ENCODE data around the gene UBE2G1.

- TF ChIP-seq NFIC (IDR thresholded peaks at IDR 0.05; ENCODE audit: low read depth, low read length) (no peak), EGR1 (IDR thresholded peaks at IDR 0.05; ENCODE audit: borderline replicate concordance in 1 of 2, low read depth in 2 of 2, low read length in 2 of 2) (no peak), SMAD1 (IDR thresholded peaks at IDR 0.05; ENCODE audit: low read depth, partially characterized antibody) (no peak), CTCF (IDR thresholded peaks at IDR 0.05 in 2 of 3, conservative IDR thresholded peaks at IDR 0.05 in 1 of 3; ENCODE audit: control insufficient read depth in 2 of 3, extremely low read depth in 1 of 3, insufficient read depth in 1 of 3, low read depth in 3 of 3, low read length in 3 of 3) (no peak), TAF1 (IDR thresholded peaks at IDR 0.05; ENCODE audit: borderline replicate concordance, low read depth, low read length) (no peak), BCL3 (IDR thresholded peaks at IDR 0.05; ENCODE audit: borderline replicate concordance, insufficient read depth, low read depth, low read length, poor library complexity, severe bottlenecking) (no peak), MYC (IDR thresholded peaks at IDR 0.05; ENCODE audit: insufficient read depth, insufficient read length, insufficient replicate concordance, low read length, severe bottlenecking) (no peak), GABPA (IDR thresholded peaks at IDR 0.05; ENCODE audit: low read depth) (no peak), ATF2 (IDR thresholded peaks at IDR 0.05; ENCODE audit: low read length) (no peak), GATAD2B (conservative IDR thresholded peaks at IDR 0.05; ENCODE audit: low read depth) (no peak)
Measured at GRCh38 chr17:4354206-4354605, 12.3 kb downstream of the UBE2G1 start.
